CD4-positive, alpha-beta memory T cell (primary cell): ENCODE data around the gene CREB1. TPM values are rescaled to one million over a fixed set of nuclear protein-coding genes. Genes with fewer than 3 reads are reported as not detected.

Experiments
- CTCF ChIA-PET: fragments of 350-600 bp; sonication (Branson Sonifier 250); formaldehyde crosslinking; loops from one replicate; lab custom pipeline; 2021; ENCODE audit warnings: inconsistent platforms; ENCODE audit not compliant: partially characterized antibody; lab: Charles Lee
- POLR2A ChIA-PET: fragments of 350-600 bp; sonication (Branson Sonifier 250); formaldehyde crosslinking; loops from one replicate; lab custom pipeline; 2021; ENCODE audit not compliant: partially characterized antibody; lab: Charles Lee
- DNase-seq, 5 donors: peaks; one replicate each; pipeline versions ENCODE4 v3.0.0 to v3.0.0-alpha.2; 2020 to 2022; ENCODE audit warnings: mixed read lengths in 1 of 5
- H3K27ac ChIP-seq: one replicate; pipeline ENCODE4 v1.7.0; 2013; ENCODE audit warnings: low read depth, low read length
- H3K27me3 ChIP-seq: 2 replicates; pipeline ENCODE4 v1.7.0; 2013; ENCODE audit warnings: mild to moderate bottlenecking, low read length, moderate library complexity; ENCODE audit not compliant: insufficient read depth
- H3K36me3 ChIP-seq: 2 replicates; pipeline ENCODE4 v1.7.0; 2013; ENCODE audit warnings: mild to moderate bottlenecking, low read length, moderate library complexity; ENCODE audit not compliant: insufficient read depth
- H3K4me1 ChIP-seq: 2 replicates; pipeline ENCODE4 v1.7.0; 2013; ENCODE audit warnings: mild to moderate bottlenecking, low read length, moderate library complexity; ENCODE audit not compliant: insufficient read depth
- H3K4me3 ChIP-seq, 2 donors: one replicate each; pipeline ENCODE4 v1.7.0; 2013; ENCODE audit warnings: low read length in 2 of 2, mild to moderate bottlenecking in 1 of 2
- H3K9me3 ChIP-seq, 2 donors: one replicate each; pipeline ENCODE4 v1.7.0; 2013; ENCODE audit warnings: low read length in 2 of 2, control low read depth in 1 of 2; ENCODE audit not compliant: control insufficient read depth in 1 of 2
- H3K27ac Mint-ChIP-seq, 7 donors: one replicate each; pipeline ENCODE4 v1.8.0; 2020 to 2021; ENCODE audit warnings: mixed read lengths in 7 of 7, mild to moderate bottlenecking in 6 of 7, inconsistent platforms in 3 of 7, moderate library complexity in 3 of 7
- H3K27me3 Mint-ChIP-seq, 2 donors: one replicate each; pipeline ENCODE4 v1.8.0; 2020 to 2021; ENCODE audit warnings: mixed read lengths in 2 of 2
- H3K36me3 Mint-ChIP-seq, 2 donors: one replicate each; pipeline ENCODE4 v1.8.0; 2020 to 2021; ENCODE audit warnings: mixed read lengths in 2 of 2, inconsistent platforms in 1 of 2, mild to moderate bottlenecking in 1 of 2
- H3K4me1 Mint-ChIP-seq, 4 donors: one replicate each; pipeline ENCODE4 v1.8.0; 2020 to 2021; ENCODE audit warnings: mixed read lengths in 4 of 4, mild to moderate bottlenecking in 1 of 4
- H3K4me3 Mint-ChIP-seq, 8 donors: one replicate each; pipeline ENCODE4 v1.8.0; 2020 to 2021; ENCODE audit warnings: mixed read lengths in 8 of 8, mild to moderate bottlenecking in 7 of 8, moderate library complexity in 6 of 8, inconsistent platforms in 3 of 8
- H3K9me3 Mint-ChIP-seq, 8 donors: one replicate each; pipeline ENCODE4 v1.8.0; 2020 to 2021; ENCODE audit warnings: mixed read lengths in 8 of 8, mild to moderate bottlenecking in 5 of 8, inconsistent platforms in 3 of 8, moderate library complexity in 1 of 8
- intact Hi-C: fragments of 100-400 bp; cut with micrococcal nuclease; formaldehyde crosslinking; loops from one replicate; pipeline ENCODE4 v1.15.1; 2023
- polyA plus RNA-seq, 2 donors: library from polyadenylated mRNA; unstranded; fragments of 300-500 nt; fragmentation: Illumina TruSeq; gene quantifications; one replicate each; pipeline ENCODE4 v1.2.3, GENCODE V29; 2021
- total RNA-seq, 2 experiments: library from RNA; stranded (reverse); gene quantifications; one replicate each; pipeline ENCODE4 v1.2.3, GENCODE V29; 2021

Gene CREB1
- total and polyA plus RNA-seq, 4 experiments from 2014 or later, result 60.0 to 128 (median 102) TPM

GRCh38 chr2:207571370-207571769, 41.6 kb downstream of the CREB1 start:
- Histone ChIP-seq H3K27me3 (no peaks in the 10 kb centered on the region), H3K36me3 (peaks cover 26% of the 10 kb centered on the region), H3K4me1 (no peaks in the 10 kb centered on the region), H3K4me3 (no peak overlapping the region), H3K9me3 (no peaks in the 10 kb centered on the region), H3K27ac (no peak overlapping the region)
- intact Hi-C loops, result loop anchor here (10.0 kb wide), 1 partner anchor 53 kb away; the partner anchor contains the start of gene METTL21A
- H3K4me3 Mint-ChIP-seq, result no peak overlapping the region
- POLR2A ChIA-PET, result no interaction called here
- CTCF ChIA-PET, result no interaction called here
- no peaks in the 10 kb centered on the region for H3K27me3 Mint-ChIP-seq
- H3K4me1 Mint-ChIP-seq, result peaks cover 14 to 25% (median 20%) of the 10 kb centered on the region in 4 donors
- no peak for DNase-seq
- H3K9me3 Mint-ChIP-seq, result no peaks in the 10 kb centered on the region
- H3K36me3 Mint-ChIP-seq, result peaks cover 54 to 73% of the 10 kb centered on the region in 2 donors
- H3K27ac Mint-ChIP-seq, result peak overlapping the region in 2 of 7 donors; percentile 26 to 51

DNA sequence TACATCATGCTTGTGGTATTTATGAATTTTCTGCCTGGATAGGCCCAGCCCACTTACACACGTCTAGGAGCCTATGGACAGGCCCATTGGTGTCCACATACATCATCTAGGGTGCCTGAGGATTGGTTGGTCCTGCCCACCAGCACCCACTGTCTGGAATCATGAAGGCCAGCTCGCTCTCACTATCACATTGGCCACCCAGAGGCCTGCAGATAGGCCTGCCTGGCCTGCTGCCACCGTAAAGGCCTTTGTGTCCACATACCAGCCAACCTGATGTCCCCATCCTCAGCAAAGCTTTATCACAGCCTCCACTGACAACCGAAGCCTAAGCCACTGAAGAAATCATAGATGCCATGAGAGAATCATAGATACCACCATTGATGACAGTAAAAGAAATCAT, 55.2 kb downstream of the CREB1 start:
- POLR2A ChIA-PET, result no interaction called here
- peaks cover 76 to 83% of the 10 kb centered on the region in 2 donors for H3K36me3 Mint-ChIP-seq
- H3K27me3 Mint-ChIP-seq, result no peaks in the 10 kb centered on the region
- Histone ChIP-seq H3K9me3 (no peaks in the 10 kb centered on the region), H3K27ac (no peak overlapping the region), H3K36me3 (peaks cover 26% of the 10 kb centered on the region), H3K27me3 (no peaks in the 10 kb centered on the region), H3K4me1 (no peaks in the 10 kb centered on the region), H3K4me3 (no peak overlapping the region)
- peaks cover 19 to 34% (median 26%) of the 10 kb centered on the region in 4 donors for H3K4me1 Mint-ChIP-seq
- peak overlapping the region in 3 of 7 donors; percentile 17 to 71 (median 31) for H3K27ac Mint-ChIP-seq
- H3K9me3 Mint-ChIP-seq, result no peaks in the 10 kb centered on the region
- no peak for DNase-seq
- H3K4me3 Mint-ChIP-seq, result no peak overlapping the region
- intact Hi-C loops, result no loop called here
- CTCF ChIA-PET, result no interaction called here

GRCh38 chr2:207587305-207587704, 57.5 kb downstream of the CREB1 start:
- ChIA-PET CTCF (interaction anchor here (0.8 to 1.6 kb wide), 2 partner anchors 38 to 82 kb away, joined by 3 to 4 read pairs; partner anchors contain the start of gene METTL21A), POLR2A (no interaction called here)
- intact Hi-C loops, result no loop called here
- H3K36me3 Mint-ChIP-seq, result peaks cover 83 to 86% of the 10 kb centered on the region in 2 donors
- DNase-seq, result no peak
- peaks cover 0 to 20% (median 2%) of the 10 kb centered on the region in 8 donors for H3K9me3 Mint-ChIP-seq
- no peaks in the 10 kb centered on the region for H3K27me3 Mint-ChIP-seq
- Histone ChIP-seq H3K36me3 (peaks cover 23% of the 10 kb centered on the region), H3K9me3 (no peaks in the 10 kb centered on the region), H3K4me3 (no peak overlapping the region), H3K27me3 (no peaks in the 10 kb centered on the region), H3K4me1 (no peaks in the 10 kb centered on the region), H3K27ac (no peak overlapping the region)
- H3K4me1 Mint-ChIP-seq, result peaks cover 15 to 34% (median 22%) of the 10 kb centered on the region in 4 donors
- H3K4me3 Mint-ChIP-seq, result no peak overlapping the region
- peak overlapping the region in 3 of 7 donors; percentile 12 to 43 (median 25) for H3K27ac Mint-ChIP-seq

- peaks cover 23% of the 10 kb centered on the region for H3K36me3 ChIP-seq
- H3K36me3 Mint-ChIP-seq, result peaks cover 79 to 84% of the 10 kb centered on the region in 2 donors
Measured at GRCh38 chr2:207589143-207589542, 59.4 kb downstream of the CREB1 start.

DNA sequence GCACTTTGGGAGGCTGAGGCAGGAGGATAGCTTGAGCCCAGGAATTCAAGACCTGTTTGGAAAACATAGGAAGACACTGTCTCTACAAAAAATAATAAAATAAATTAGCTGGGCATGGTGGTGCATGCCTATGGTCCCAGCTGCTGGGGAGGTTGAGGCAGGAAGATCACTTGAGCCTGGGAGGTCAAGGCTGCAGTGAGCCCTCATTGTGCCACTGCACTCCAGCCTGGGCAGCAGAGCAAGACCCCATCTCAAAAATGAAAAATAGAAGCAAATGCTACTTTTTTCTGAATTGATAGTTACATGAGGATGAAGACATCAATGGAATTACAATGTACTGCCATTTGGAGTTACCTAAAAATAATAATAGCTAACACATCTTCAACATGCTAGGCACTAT, 63.5 kb downstream of the CREB1 start:
- peaks cover 4% of the 10 kb centered on the region for H3K4me1 ChIP-seq
- DNase-seq, result no peak
- peaks cover 0 to 27% (median 6%) of the 10 kb centered on the region in 8 donors for H3K9me3 Mint-ChIP-seq
- H3K36me3 Mint-ChIP-seq, result peaks cover 69 to 70% of the 10 kb centered on the region in 2 donors
- no peak overlapping the region for H3K4me3 ChIP-seq
- no peak overlapping the region for H3K27ac ChIP-seq
- CTCF ChIA-PET, result no interaction called here
- H3K36me3 ChIP-seq, result peaks cover 14% of the 10 kb centered on the region
- H3K4me3 Mint-ChIP-seq, result no peak overlapping the region
- H3K27me3 ChIP-seq, result no peaks in the 10 kb centered on the region
- H3K4me1 Mint-ChIP-seq, result peaks cover 18 to 23% (median 19%) of the 10 kb centered on the region in 4 donors
- no peaks in the 10 kb centered on the region for H3K27me3 Mint-ChIP-seq
- intact Hi-C loops, result no loop called here
- no peaks in the 10 kb centered on the region for H3K9me3 ChIP-seq
- POLR2A ChIA-PET, result interaction anchor here (1.9 kb wide), 1 partner anchor 32 kb away, joined by 9 read pairs; the partner anchor contains the start of gene METTL21A
- H3K27ac Mint-ChIP-seq, result peak overlapping the region in 2 of 7 donors; percentile 11 to 59

More at GRCh38 chr2:207589143-207589542, 59.4 kb downstream of the CREB1 start:
- Histone ChIP-seq H3K27me3 (no peaks in the 10 kb centered on the region), H3K4me1 (no peaks in the 10 kb centered on the region), H3K27ac (no peak overlapping the region), H3K9me3 (no peaks in the 10 kb centered on the region), H3K4me3 (no peak overlapping the region)
- CTCF ChIA-PET, result no interaction called here
- intact Hi-C loops, result no loop called here
- Mint-ChIP-seq H3K4me1 (peaks cover 18 to 34% (median 23%) of the 10 kb centered on the region in 4 donors), H3K9me3 (peaks cover 0 to 27% (median 6%) of the 10 kb centered on the region in 8 donors), H3K4me3 (no peak overlapping the region), H3K27me3 (no peaks in the 10 kb centered on the region), H3K27ac (peak overlapping the region in 5 of 7 donors; percentile 11 to 48 (median 30))
- POLR2A ChIA-PET, result no interaction called here
- DNase-seq, result no peak

- H3K27me3 ChIP-seq, result no peaks in the 10 kb centered on the region
- H3K4me3 ChIP-seq, result no peak overlapping the region
- peak overlapping the region in 4 of 7 donors; percentile 25 to 56 (median 52) for H3K27ac Mint-ChIP-seq
- intact Hi-C loops, result no loop called here
- CTCF ChIA-PET, result no interaction called here
- peaks cover 14% of the 10 kb centered on the region for H3K36me3 ChIP-seq
- peaks cover 60 to 63% of the 10 kb centered on the region in 2 donors for H3K36me3 Mint-ChIP-seq
- H3K4me1 ChIP-seq, result peaks cover 4% of the 10 kb centered on the region
- peaks cover 8 to 13% (median 11%) of the 10 kb centered on the region in 4 donors for H3K4me1 Mint-ChIP-seq
- no peak overlapping the region for H3K4me3 Mint-ChIP-seq
- no peaks in the 10 kb centered on the region for H3K9me3 ChIP-seq
- no peaks in the 10 kb centered on the region for H3K27me3 Mint-ChIP-seq
- no peak overlapping the region for H3K27ac ChIP-seq
- DNase-seq, result no peak
- peaks cover 0 to 27% (median 6%) of the 10 kb centered on the region in 8 donors for H3K9me3 Mint-ChIP-seq
- POLR2A ChIA-PET, result interaction anchor here (0.7 to 1.9 kb wide), 3 partner anchors 31 to 829 kb away, joined by 3 to 9 read pairs (median 3); partner anchors contain the start of genes FASTKD2, MDH1B and METTL21A
Measured at GRCh38 chr2:207594264-207594663, 64.5 kb downstream of the CREB1 start.

GRCh38 chr2:207594731-207595130, 65.0 kb downstream of the CREB1 start:
- peak overlapping the region in 4 of 7 donors; percentile 6 to 86 (median 52) for H3K27ac Mint-ChIP-seq

More at GRCh38 chr2:207594731-207595130, 65.0 kb downstream of the CREB1 start:
- no peaks in the 10 kb centered on the region for H3K27me3 Mint-ChIP-seq
- Histone ChIP-seq H3K4me1 (peaks cover 4% of the 10 kb centered on the region), H3K4me3 (no peak overlapping the region), H3K9me3 (no peaks in the 10 kb centered on the region), H3K36me3 (peaks cover 14% of the 10 kb centered on the region), H3K27me3 (no peaks in the 10 kb centered on the region), H3K27ac (no peak overlapping the region)
- ChIA-PET CTCF (no interaction called here), POLR2A (interaction anchor here (1.3 kb wide), 1 partner anchor 829 kb away, joined by 3 read pairs; the partner anchor contains the start of genes FASTKD2 and MDH1B)
- H3K4me1 Mint-ChIP-seq, result peaks cover 3 to 10% (median 8%) of the 10 kb centered on the region in 4 donors
- no peak overlapping the region for H3K4me3 Mint-ChIP-seq
- DNase-seq, result no peak
- H3K9me3 Mint-ChIP-seq, result peaks cover 0 to 27% (median 6%) of the 10 kb centered on the region in 8 donors
- intact Hi-C loops, result no loop called here
- peaks cover 60 to 63% of the 10 kb centered on the region in 2 donors for H3K36me3 Mint-ChIP-seq
